A549 treated with Mapracorat at 1 μM for 4 hours (cell line): ENCODE data around the gene ABCC12. TPM values are rescaled to one million over a fixed set of nuclear protein-coding genes. Genes with fewer than 3 reads are reported as not detected.

Experiments used
- total RNA-seq: library from RNA; stranded (reverse); fragments of 200-300 nt; extraction: Qiagen RNA extraction; gene quantifications from 5 replicates; pipeline ENCODE4 v1.2.3, GENCODE V29; 2022

The ABCC12 gene
- total RNA-seq: 0.04 to 0.22 TPM (median 0.05 TPM) in 4 of 5 replicates, not detected in the other

GRCh38 chr16:48155926-48156789 lies at the start of gene ABCC12:
TSS of gene ABCC12 (minus strand) at chr16:48155993. CDS start at chr16:48146424, 9,569 bp downstream.

Other genes with a start within 250 kb of the ABCC12 start
- 23.4 to 30.9 TPM (median 29.3 TPM) in 5 replicates for gene LONP2, start 88.3 kb upstream of the ABCC12 start, total RNA-seq
- 0.06 to 0.22 TPM (median 0.14 TPM) in 5 replicates for gene ABCC11, start 91.5 kb upstream of the ABCC12 start, total RNA-seq
- 11.8 to 15.1 TPM (median 13.5 TPM) in 5 replicates for gene SIAH1, start 229.4 kb upstream of the ABCC12 start, total RNA-seq